Measurements from ENCODE around the gene AQP12A.

AQP12A gene

DNA sequence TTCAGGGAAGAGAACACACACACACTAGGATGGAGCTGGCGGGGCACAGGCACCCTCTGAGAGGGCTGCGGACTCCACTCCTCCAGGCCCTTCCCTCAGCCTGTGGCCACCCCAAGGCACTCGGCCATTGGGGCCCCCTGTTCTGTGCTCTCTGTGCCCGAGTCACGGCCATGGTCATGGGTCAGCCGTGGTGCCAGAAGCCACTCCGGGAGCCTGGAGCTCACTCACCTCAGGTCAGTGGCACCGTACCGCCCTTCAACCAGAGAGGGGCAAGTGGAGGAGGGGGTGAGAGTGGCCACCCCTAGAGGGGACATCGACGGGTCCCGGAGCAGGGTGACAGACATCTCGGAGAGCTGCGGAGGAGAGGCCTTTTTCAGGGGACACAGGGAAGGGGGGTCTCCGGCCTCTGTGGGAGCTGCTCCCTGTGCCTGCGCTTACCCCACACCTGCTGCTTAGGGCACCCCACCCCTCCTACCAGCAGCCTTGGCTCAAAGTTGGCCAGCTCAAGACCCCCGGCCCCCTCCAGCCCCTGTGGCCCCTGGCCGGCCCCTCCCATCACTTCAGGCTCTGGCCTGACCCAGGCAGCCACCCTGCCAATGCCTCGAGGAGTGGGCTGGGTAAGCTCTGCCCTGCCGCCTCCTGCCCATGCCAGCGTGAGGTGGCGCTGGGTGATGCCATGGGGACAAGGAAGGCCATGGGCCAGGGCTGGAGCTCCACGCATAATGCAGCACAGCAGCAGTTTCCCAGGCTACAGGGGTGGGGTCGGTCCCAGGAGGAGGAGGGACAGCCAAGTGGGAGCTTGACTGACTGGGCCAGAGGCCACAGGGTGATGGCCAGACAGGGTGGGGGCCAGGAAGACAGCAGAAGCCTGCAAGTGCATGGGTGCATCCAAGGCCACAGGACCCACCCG is 29.3 kb downstream of the AQP12A start:
- DNase-seq (no peak), ATAC-seq (replicated peaks) (no peak)
- Mint-ChIP-seq H3K4me1 (ENCODE audit: low read depth in 2 of 2) (no peaks in the 10 kb centered on the region), H3K27ac (no peak overlapping the region), H3K36me3 (ENCODE audit: insufficient read depth) (no peaks in the 10 kb centered on the region), H3K9me3 (no peaks in the 10 kb centered on the region), H3K27me3 (peaks cover 16 to 17% of the 10 kb centered on the region in 2 donors), H3K4me3 (no peak overlapping the region)

DNA sequence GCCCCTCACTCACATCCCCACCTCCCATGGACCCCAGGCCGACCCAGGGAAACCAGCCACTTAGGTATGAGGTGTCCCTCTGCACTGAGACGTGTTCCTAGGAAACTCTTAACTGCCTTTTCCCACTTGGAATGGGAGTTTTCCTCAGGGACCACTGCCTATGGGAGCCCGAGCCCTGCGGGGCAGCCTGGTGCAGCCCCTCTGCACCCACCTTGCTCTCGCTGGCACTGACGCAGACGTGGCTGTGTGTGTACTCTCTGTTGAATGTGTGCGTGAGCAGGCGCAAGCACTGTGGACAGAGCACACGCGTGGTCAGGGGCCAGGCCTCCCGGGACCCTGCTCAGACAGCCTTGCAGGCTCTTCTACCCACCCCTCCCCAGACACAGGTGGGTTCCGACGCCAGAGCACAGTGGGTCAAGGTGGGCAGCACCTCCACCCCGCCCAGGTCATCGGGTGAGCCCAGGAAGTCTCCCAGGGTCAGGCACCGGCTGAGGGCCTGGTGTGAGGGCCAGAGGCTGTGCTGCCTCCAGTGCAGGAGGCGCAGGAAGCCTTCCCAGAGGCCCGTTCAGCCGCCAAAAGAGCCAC is 30.0 kb downstream of the AQP12A start:
- ATAC-seq (replicated peaks) (no peak), DNase-seq (no peak)
- Mint-ChIP-seq H3K27me3 (peaks cover 9 to 14% of the 10 kb centered on the region in 2 donors), H3K27ac (no peak overlapping the region), H3K4me1 (ENCODE audit: low read depth in 2 of 2) (no peaks in the 10 kb centered on the region), H3K36me3 (ENCODE audit: insufficient read depth) (peaks cover 2% of the 10 kb centered on the region), H3K9me3 (no peaks in the 10 kb centered on the region), H3K4me3 (no peak overlapping the region)

DNA sequence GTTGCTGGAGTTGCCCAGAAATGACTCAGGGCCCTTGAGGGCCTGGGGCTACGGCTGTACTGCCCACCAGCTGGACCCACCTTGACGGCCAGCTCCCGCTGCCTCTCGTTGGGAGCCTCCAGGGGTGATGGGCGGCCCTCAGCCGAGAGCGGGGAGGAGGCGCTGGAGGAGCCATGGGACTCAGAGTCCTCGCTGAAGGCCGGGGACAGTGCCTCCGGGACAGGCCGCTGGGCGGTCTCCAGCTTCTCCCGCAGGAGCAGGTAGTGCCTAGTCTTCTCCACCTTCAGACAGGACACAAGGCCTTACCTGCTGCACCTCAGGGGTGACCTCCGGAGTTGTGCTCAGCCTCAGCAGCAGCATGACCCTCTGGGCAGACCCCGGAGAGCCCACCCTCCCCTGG is 30.7 kb downstream of the AQP12A start:
- Mint-ChIP-seq H3K9me3 (no peaks in the 10 kb centered on the region), H3K27me3 (peaks cover 9 to 18% of the 10 kb centered on the region in 2 donors), H3K27ac (no peak overlapping the region), H3K4me1 (ENCODE audit: low read depth in 2 of 2) (no peaks in the 10 kb centered on the region), H3K36me3 (ENCODE audit: insufficient read depth) (peaks cover 4% of the 10 kb centered on the region), H3K4me3 (no peak overlapping the region)
- ATAC-seq (replicated peaks) (no peak), DNase-seq (no peak)

GRCh38 chr2:240722796-240723735 is 31.4 kb downstream of the AQP12A start:
- ATAC-seq (replicated peaks): no peak
- H3K4me3 Mint-ChIP-seq: no peak overlapping the region
- H3K9me3 Mint-ChIP-seq: no peaks in the 10 kb centered on the region
- no peak overlapping the region for H3K27ac Mint-ChIP-seq
- H3K36me3 Mint-ChIP-seq (ENCODE audit: insufficient read depth): peaks cover 4% of the 10 kb centered on the region
- no peaks in the 10 kb centered on the region for H3K4me1 Mint-ChIP-seq (ENCODE audit: low read depth in 2 of 2)
- H3K27me3 Mint-ChIP-seq: peaks cover 9 to 23% of the 10 kb centered on the region in 2 donors
- DNase-seq: no peak

DNA sequence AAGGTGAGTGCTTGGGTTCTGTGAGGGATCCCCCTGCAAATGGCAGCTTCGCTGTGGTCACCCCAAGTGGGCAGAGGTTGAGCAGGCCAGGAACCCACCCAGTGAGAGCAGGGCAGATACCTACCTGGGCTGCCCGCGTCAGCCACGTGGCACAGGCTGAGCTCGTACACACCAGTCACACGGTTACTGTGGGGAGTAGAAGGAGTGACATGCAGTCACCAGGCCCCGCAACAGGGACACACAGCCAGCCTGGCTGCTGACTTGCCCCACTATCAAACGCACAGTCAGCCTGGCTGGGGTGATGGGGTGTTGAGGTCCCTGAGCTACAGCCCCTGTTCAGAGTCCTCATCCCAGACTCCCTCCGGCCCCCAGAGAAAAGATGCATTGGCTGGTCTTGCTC is 32.2 kb downstream of the AQP12A start:
- no peaks in the 10 kb centered on the region for H3K4me1 Mint-ChIP-seq (ENCODE audit: low read depth in 2 of 2)
- peaks cover 4% of the 10 kb centered on the region for H3K36me3 Mint-ChIP-seq (ENCODE audit: insufficient read depth)
- no peak overlapping the region for H3K27ac Mint-ChIP-seq
- H3K4me3 Mint-ChIP-seq: no peak overlapping the region
- DNase-seq: no peak
- no peaks in the 10 kb centered on the region for H3K9me3 Mint-ChIP-seq
- ATAC-seq (replicated peaks): no peak
- peaks cover 9 to 27% of the 10 kb centered on the region in 2 donors for H3K27me3 Mint-ChIP-seq

DNA sequence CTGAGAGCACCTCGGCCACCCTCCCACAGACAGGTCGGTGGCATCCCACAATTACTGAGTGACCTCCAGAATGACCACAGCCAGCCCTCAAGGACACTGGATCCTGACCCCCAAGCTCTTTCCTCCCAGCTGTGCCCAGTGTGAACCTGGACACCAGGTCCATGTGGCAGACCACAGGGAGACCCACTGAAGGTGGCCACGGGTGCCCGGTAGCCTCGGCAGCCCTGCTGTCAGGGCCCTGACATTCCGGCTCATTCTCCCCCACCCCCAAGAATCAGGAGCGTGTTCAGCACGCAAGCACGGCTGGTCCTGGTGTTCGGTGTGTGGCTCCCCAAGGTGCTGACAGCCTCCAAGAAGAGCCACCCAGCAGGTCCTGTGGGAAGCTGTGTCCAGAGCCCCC is 32.8 kb downstream of the AQP12A start:
- ATAC-seq (replicated peaks) (no peak), DNase-seq (no peak)
- Mint-ChIP-seq H3K36me3 (ENCODE audit: insufficient read depth) (peaks cover 4% of the 10 kb centered on the region), H3K27ac (no peak overlapping the region), H3K4me3 (no peak overlapping the region), H3K27me3 (peaks cover 14 to 33% of the 10 kb centered on the region in 2 donors), H3K4me1 (ENCODE audit: low read depth in 2 of 2) (no peaks in the 10 kb centered on the region), H3K9me3 (no peaks in the 10 kb centered on the region)

- Mint-ChIP-seq H3K27me3 (peaks cover 19 to 41% of the 10 kb centered on the region in 2 donors), H3K27ac (no peak overlapping the region), H3K4me1 (ENCODE audit: low read depth in 2 of 2) (no peaks in the 10 kb centered on the region), H3K9me3 (no peaks in the 10 kb centered on the region), H3K36me3 (ENCODE audit: insufficient read depth) (peaks cover 4% of the 10 kb centered on the region), H3K4me3 (no peak overlapping the region)
- ATAC-seq (replicated peaks) (no peak), DNase-seq (no peak)
These were observed 33.6 kb downstream of the AQP12A start for GRCh38 chr2:240725266-240725665.

- peaks cover 4% of the 10 kb centered on the region for H3K36me3 Mint-ChIP-seq (ENCODE audit: insufficient read depth)
- DNase-seq (no peak), ATAC-seq (replicated peaks) (no peak)
- no peaks in the 10 kb centered on the region for H3K9me3 Mint-ChIP-seq
- H3K4me3 Mint-ChIP-seq: no peak overlapping the region
- no peaks in the 10 kb centered on the region for H3K4me1 Mint-ChIP-seq (ENCODE audit: low read depth in 2 of 2)
- H3K27me3 Mint-ChIP-seq: peaks cover 23 to 41% of the 10 kb centered on the region in 2 donors
- H3K27ac Mint-ChIP-seq: no peak overlapping the region
These were observed 34.0 kb downstream of the AQP12A start for GRCh38 chr2:240725671-240726070.

DNA sequence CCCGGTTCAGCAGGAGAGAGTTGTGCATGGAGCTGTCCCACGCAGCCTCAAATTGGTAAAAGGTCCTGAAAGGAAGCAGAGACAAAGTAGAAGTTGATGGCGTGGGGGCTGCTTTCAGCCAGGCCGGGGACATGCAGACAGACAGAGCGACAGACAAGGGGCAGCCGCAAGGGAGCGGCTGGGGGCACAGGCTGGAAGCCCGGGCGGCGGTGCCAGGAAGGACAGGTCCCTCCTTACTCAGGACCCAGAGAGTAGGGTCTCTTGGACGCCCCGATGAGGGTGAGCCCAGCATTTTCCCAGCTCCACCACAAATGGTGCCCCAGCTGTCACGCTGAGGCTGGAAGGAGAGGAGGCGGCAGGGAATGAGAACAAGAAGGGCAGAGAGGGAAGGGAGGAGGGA is 35.2 kb downstream of the AQP12A start:
- H3K27ac Mint-ChIP-seq: no peak overlapping the region
- no peak overlapping the region for H3K4me3 Mint-ChIP-seq
- DNase-seq: no peak
- H3K9me3 Mint-ChIP-seq: no peaks in the 10 kb centered on the region
- H3K4me1 Mint-ChIP-seq (ENCODE audit: low read depth in 2 of 2): no peaks in the 10 kb centered on the region
- peaks cover 4% of the 10 kb centered on the region for H3K36me3 Mint-ChIP-seq (ENCODE audit: insufficient read depth)
- peaks cover 27 to 41% of the 10 kb centered on the region in 2 donors for H3K27me3 Mint-ChIP-seq
- no peak for ATAC-seq (replicated peaks)

GRCh38 chr2:240727439-240727838 is 35.8 kb downstream of the AQP12A start:
- Mint-ChIP-seq H3K4me3 (no peak overlapping the region), H3K9me3 (no peaks in the 10 kb centered on the region), H3K27me3 (peaks cover 27 to 41% of the 10 kb centered on the region in 2 donors), H3K4me1 (ENCODE audit: low read depth in 2 of 2) (no peaks in the 10 kb centered on the region), H3K27ac (no peak overlapping the region), H3K36me3 (ENCODE audit: insufficient read depth) (peaks cover 4% of the 10 kb centered on the region)
- DNase-seq (no peak), ATAC-seq (replicated peaks) (no peak)

DNA sequence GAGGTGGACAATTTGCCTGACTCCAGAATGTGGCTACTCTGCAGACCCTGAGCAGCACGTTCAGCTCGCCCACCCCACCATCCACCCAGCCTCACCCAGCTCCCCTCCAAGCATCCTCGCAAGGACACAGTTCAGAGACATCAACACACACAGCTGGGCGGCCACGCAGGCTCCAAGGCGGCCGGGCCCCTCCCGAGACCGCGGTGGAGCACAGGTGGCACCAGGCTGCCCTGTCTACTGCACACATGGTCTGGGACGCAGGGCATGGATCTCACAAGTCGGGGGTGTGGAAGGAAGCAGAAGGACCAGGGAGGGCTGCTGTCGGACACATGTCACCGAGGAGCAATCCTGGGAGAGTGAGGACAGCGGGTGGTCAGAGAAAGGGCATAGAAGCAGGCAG is 36.2 kb downstream of the AQP12A start:
- peaks cover 4% of the 10 kb centered on the region for H3K36me3 Mint-ChIP-seq (ENCODE audit: insufficient read depth)
- no peak overlapping the region for H3K4me3 Mint-ChIP-seq
- ATAC-seq (replicated peaks) (no peak), DNase-seq (no peak)
- H3K27ac Mint-ChIP-seq: no peak overlapping the region
- no peaks in the 10 kb centered on the region for H3K4me1 Mint-ChIP-seq (ENCODE audit: low read depth in 2 of 2)
- peaks cover 27 to 41% of the 10 kb centered on the region in 2 donors for H3K27me3 Mint-ChIP-seq
- H3K9me3 Mint-ChIP-seq: no peaks in the 10 kb centered on the region

- ATAC-seq (replicated peaks): no peak
- Mint-ChIP-seq H3K27ac (no peak overlapping the region), H3K36me3 (ENCODE audit: insufficient read depth) (peaks cover 4% of the 10 kb centered on the region)
These were observed 36.7 kb downstream of the AQP12A start for GRCh38 chr2:240728361-240728760.

GRCh38 chr2:240728827-240729226 is 37.2 kb downstream of the AQP12A start:
- peaks cover 23 to 32% of the 10 kb centered on the region in 2 donors for H3K27me3 Mint-ChIP-seq
- no peaks in the 10 kb centered on the region for H3K4me1 Mint-ChIP-seq (ENCODE audit: low read depth in 2 of 2)
- H3K27ac Mint-ChIP-seq: peak overlapping the region in 1 of 2 donors; percentile 5
- H3K4me3 Mint-ChIP-seq: no peak overlapping the region
- no peaks in the 10 kb centered on the region for H3K9me3 Mint-ChIP-seq
- DNase-seq (no peak), ATAC-seq (replicated peaks) (no peak)
- H3K36me3 Mint-ChIP-seq (ENCODE audit: insufficient read depth): peaks cover 4% of the 10 kb centered on the region

More at GRCh38 chr2:240728361-240728760, 36.7 kb downstream of the AQP12A start:
- Mint-ChIP-seq H3K27me3 (peaks cover 27 to 37% of the 10 kb centered on the region in 2 donors), H3K9me3 (no peaks in the 10 kb centered on the region), H3K4me3 (no peak overlapping the region), H3K4me1 (ENCODE audit: low read depth in 2 of 2) (no peaks in the 10 kb centered on the region)
- DNase-seq: no peak
